ENCODE data around the gene TBC1D9.

Gene TBC1D9

GRCh38 chr4:140666889-140667614 lies 89.1 kb downstream of the TBC1D9 start:
- TF ChIP-seq CTCF (IDR thresholded peaks at IDR 0.05; ENCODE audit: low read depth, low read length, missing control alignments), result no peak
- Histone ChIP-seq H3K36me3 (replicated peaks) (peaks cover 3% of the 10 kb centered on the region), H3K27ac (no peak overlapping the region), H3K27me3 (replicated peaks) (no peaks in the 10 kb centered on the region), H3K4me3 (ENCODE audit: low read depth, low read length) (no peak overlapping the region)
- DNase-seq, result no peak
- in situ Hi-C loops (cut with HindIII; ENCODE audit: low pct_ligation_motif_present, low sequenced_read_pairs), result no loop called here

- peaks cover 8% of the 10 kb centered on the region for H3K36me3 ChIP-seq (replicated peaks)
- no peaks in the 10 kb centered on the region for H3K27me3 ChIP-seq (replicated peaks)
- no peak for DNase-seq
- TF ChIP-seq CTCF (IDR thresholded peaks at IDR 0.05; ENCODE audit: low read depth, low read length, missing control alignments), result no peak
- in situ Hi-C loops (cut with HindIII; ENCODE audit: low pct_ligation_motif_present, low sequenced_read_pairs), result no loop called here
- no peak overlapping the region for H3K4me3 ChIP-seq (ENCODE audit: low read depth, low read length)
- H3K27ac ChIP-seq, result no peak overlapping the region
Measured at GRCh38 chr4:140662082-140662869, 93.9 kb downstream of the TBC1D9 start.

GRCh38 chr4:140661550-140661949 lies 94.6 kb downstream of the TBC1D9 start:
- no peak overlapping the region for H3K4me3 ChIP-seq (ENCODE audit: low read depth, low read length)
- no peak overlapping the region for H3K27ac ChIP-seq
- H3K36me3 ChIP-seq (replicated peaks), result peaks cover 13% of the 10 kb centered on the region
- in situ Hi-C loops (cut with HindIII; ENCODE audit: low pct_ligation_motif_present, low sequenced_read_pairs), result no loop called here
- TF ChIP-seq CTCF (IDR thresholded peaks at IDR 0.05; ENCODE audit: low read depth, low read length, missing control alignments), result no peak
- DNase-seq, result no peak
- no peaks in the 10 kb centered on the region for H3K27me3 ChIP-seq (replicated peaks)

DNA sequence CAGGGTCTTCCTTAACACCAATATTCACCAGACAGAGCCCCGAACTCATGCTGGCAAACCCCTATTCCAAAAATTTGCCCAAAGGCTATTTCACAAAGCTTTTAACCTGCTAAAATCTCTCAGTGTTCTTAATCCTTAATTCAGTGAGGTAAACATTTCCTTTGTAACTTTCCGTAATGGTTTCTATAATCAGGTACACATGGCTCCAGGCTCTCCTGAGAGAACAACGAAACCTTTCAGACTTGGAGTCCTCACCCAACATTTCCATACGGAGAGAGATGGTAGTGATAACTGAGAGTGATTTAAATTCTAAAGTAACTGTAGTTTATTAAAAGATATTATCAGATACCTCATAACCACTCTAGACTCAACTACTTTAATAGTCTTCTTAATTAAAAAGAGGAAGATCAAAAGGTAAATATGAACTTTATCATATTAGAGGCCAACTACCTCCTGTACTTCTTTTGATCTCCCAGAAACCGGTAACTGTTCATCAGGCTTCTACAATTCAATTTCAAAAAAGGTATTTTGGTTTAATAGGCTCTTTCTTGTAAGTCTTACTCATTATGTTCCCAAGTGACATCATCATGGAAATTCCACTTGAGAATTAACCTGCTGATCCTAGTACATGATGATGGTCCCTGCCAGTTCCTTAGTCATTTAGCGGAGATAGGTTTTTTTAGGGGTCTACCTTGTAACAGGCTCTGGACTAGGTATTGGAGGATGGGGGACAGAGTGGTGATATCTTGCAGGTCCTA lies 96.1 kb downstream of the TBC1D9 start:
- Histone ChIP-seq H3K27me3 (replicated peaks) (no peaks in the 10 kb centered on the region), H3K36me3 (replicated peaks) (peaks cover 13% of the 10 kb centered on the region), H3K4me3 (ENCODE audit: low read depth, low read length) (no peak overlapping the region), H3K27ac (no peak overlapping the region)
- no peak for DNase-seq
- TF ChIP-seq CTCF (IDR thresholded peaks at IDR 0.05; ENCODE audit: low read depth, low read length, missing control alignments), result no peak
- in situ Hi-C loops (cut with HindIII; ENCODE audit: low pct_ligation_motif_present, low sequenced_read_pairs), result no loop called here

DNA sequence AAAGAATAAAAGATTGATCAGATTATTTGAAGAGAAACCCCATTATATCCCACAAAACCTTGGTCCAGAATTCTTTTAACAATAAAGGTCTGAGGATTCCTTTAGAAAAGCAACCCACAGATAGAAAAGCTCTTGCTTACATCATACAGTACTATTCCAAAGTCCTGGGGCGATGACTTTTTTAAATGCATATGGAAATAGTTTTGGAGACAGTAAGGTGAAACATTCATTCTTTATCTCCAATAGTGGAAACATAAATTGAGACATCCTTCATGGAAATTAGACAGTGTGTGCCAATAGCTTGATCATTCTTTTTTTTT lies 101.7 kb downstream of the TBC1D9 start:
- Histone ChIP-seq H3K4me3 (ENCODE audit: low read depth, low read length) (no peak overlapping the region), H3K27ac (no peak overlapping the region), H3K27me3 (replicated peaks) (no peaks in the 10 kb centered on the region), H3K36me3 (replicated peaks) (peaks cover 10% of the 10 kb centered on the region)
- no peak for DNase-seq
- in situ Hi-C loops (cut with HindIII; ENCODE audit: low pct_ligation_motif_present, low sequenced_read_pairs), result no loop called here
- TF ChIP-seq CTCF (IDR thresholded peaks at IDR 0.05; ENCODE audit: low read depth, low read length, missing control alignments), result no peak
